ENCODE results near the gene CNGA3.

Gene CNGA3

DNA sequence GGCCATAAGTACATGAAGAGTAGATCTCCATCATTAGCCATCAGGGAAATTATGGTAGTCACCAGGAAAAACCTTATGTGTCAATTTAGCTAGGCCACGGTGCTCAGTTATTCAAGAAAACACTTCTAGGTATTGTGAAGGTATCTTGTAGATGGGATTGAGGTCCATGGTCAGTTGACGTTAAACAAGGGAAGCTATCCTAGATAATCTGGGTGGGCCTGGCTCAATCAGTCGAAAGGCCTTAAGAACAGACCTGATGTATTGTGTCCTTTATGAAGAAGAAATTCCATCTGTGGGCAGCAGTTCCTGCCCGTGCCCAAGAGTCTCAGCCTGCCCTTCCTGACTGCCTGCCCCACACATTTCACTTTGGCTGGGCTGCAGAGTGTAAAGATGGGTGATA is 16.7 kb upstream of the CNGA3 start:
- Histone ChIP-seq H4K20me1 (ENCODE audit: insufficient read depth, low read length, poor library complexity, severe bottlenecking) (no peaks in the 10 kb centered on the region), H3F3A (ENCODE audit: low read depth) (no peaks in the 10 kb centered on the region), H2AFZ (ENCODE audit: low read length) (no peak overlapping the region), H3K9me2 (replicated peaks; ENCODE audit: low read depth, low read length) (no peaks in the 10 kb centered on the region), H3K36me3 (ENCODE audit: insufficient read depth, low read length) (no peaks in the 10 kb centered on the region), H3K79me2 (ENCODE audit: insufficient read depth, low read length) (no peaks in the 10 kb centered on the region), H3K4me2 (ENCODE audit: low read depth, low read length, poor library complexity, severe bottlenecking) (no peak overlapping the region), H3K9me3 (ENCODE audit: insufficient read depth, low read depth, low read length) (no peaks in the 10 kb centered on the region), H3K4me3 (ENCODE audit: low read length, poor library complexity, severe bottlenecking) (no peak overlapping the region), H3K4me1 (ENCODE audit: insufficient read depth, low read length, poor library complexity, severe bottlenecking) (no peaks in the 10 kb centered on the region), H3K27me3 (ENCODE audit: insufficient read depth, low read length, poor library complexity, severe bottlenecking) (no peaks in the 10 kb centered on the region), H3K9ac (ENCODE audit: low read depth, low read length, poor library complexity, severe bottlenecking) (no peak overlapping the region)
- no peak for TF ChIP-seq EZH2phosphoT487 (IDR thresholded peaks at IDR 0.05; ENCODE audit: borderline replicate concordance)
- TF ChIP-seq, protein P1, sequence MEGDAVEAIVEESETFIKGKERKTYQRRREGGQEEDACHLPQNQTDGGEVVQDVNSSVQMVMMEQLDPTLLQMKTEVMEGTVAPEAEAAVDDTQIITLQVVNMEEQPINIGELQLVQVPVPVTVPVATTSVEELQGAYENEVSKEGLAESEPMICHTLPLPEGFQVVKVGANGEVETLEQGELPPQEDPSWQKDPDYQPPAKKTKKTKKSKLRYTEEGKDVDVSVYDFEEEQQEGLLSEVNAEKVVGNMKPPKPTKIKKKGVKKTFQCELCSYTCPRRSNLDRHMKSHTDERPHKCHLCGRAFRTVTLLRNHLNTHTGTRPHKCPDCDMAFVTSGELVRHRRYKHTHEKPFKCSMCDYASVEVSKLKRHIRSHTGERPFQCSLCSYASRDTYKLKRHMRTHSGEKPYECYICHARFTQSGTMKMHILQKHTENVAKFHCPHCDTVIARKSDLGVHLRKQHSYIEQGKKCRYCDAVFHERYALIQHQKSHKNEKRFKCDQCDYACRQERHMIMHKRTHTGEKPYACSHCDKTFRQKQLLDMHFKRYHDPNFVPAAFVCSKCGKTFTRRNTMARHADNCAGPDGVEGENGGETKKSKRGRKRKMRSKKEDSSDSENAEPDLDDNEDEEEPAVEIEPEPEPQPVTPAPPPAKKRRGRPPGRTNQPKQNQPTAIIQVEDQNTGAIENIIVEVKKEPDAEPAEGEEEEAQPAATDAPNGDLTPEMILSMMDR (conservative IDR thresholded peaks at IDR 0.05; ENCODE audit: low read length) = no peak

DNA sequence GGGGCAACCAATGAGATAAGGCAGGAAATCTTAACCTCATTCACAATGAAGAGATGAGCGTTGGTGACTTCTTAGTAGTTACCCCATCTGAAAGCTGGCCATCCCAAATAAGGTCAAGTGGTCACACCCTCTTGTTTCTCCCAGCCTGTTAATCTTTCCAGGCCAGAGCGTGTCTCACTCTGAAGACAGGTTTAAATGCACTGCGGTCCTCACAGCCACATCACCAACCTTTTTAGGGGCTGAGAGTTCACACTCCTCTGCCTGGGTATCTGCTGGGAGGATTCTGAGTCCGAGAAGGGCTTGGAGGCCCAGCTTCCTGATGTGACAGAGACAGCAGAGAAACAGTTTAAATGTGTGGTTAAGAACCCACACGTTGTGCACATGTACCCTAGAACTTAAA is 13.3 kb upstream of the CNGA3 start:
- no peaks in the 10 kb centered on the region for H3K36me3 ChIP-seq (ENCODE audit: insufficient read depth, low read length)
- no peak overlapping the region for H3K9ac ChIP-seq (ENCODE audit: low read depth, low read length, poor library complexity, severe bottlenecking)
- H3K4me1 ChIP-seq (ENCODE audit: insufficient read depth, low read length, poor library complexity, severe bottlenecking) = no peaks in the 10 kb centered on the region
- H3K9me2 ChIP-seq (replicated peaks; ENCODE audit: low read depth, low read length) = no peaks in the 10 kb centered on the region
- no peak overlapping the region for H3K4me3 ChIP-seq (ENCODE audit: low read length, poor library complexity, severe bottlenecking)
- no peak overlapping the region for H3K4me2 ChIP-seq (ENCODE audit: low read depth, low read length, poor library complexity, severe bottlenecking)
- H2AFZ ChIP-seq (ENCODE audit: low read length) = no peak overlapping the region
- TF ChIP-seq, protein P1 (conservative IDR thresholded peaks at IDR 0.05; ENCODE audit: low read length) = no peak
- no peak for TF ChIP-seq EZH2phosphoT487 (IDR thresholded peaks at IDR 0.05; ENCODE audit: borderline replicate concordance)
- no peaks in the 10 kb centered on the region for H3F3A ChIP-seq (ENCODE audit: low read depth)
- H3K79me2 ChIP-seq (ENCODE audit: insufficient read depth, low read length) = no peaks in the 10 kb centered on the region
- H3K9me3 ChIP-seq (ENCODE audit: insufficient read depth, low read depth, low read length) = no peaks in the 10 kb centered on the region
- H4K20me1 ChIP-seq (ENCODE audit: insufficient read depth, low read length, poor library complexity, severe bottlenecking) = no peaks in the 10 kb centered on the region
- H3K27me3 ChIP-seq (ENCODE audit: insufficient read depth, low read length, poor library complexity, severe bottlenecking) = no peaks in the 10 kb centered on the region

DNA sequence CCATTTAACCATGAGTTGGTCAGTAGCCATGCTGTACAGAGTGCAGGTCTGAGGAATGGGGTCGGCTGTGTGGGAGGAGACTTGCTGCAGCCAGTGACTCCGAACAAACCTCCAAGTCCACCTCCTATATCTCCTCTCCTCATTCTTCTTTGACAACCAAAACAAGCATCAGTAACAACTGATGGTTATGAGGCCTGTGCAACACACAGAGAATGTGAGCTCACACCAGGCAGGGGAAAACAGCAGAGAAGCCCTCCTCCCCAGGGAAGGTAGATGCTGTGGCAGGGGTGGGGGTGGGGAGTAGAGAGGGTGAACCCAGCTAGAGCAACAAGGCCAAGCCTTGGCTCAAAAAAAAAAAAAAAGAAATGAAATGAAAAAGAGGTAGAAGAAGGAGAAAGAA is 12.3 kb upstream of the CNGA3 start:
- Histone ChIP-seq H3K36me3 (ENCODE audit: insufficient read depth, low read length) (no peaks in the 10 kb centered on the region), H3K9me3 (ENCODE audit: insufficient read depth, low read depth, low read length) (no peaks in the 10 kb centered on the region), H3K9me2 (replicated peaks; ENCODE audit: low read depth, low read length) (no peaks in the 10 kb centered on the region), H2AFZ (ENCODE audit: low read length) (no peak overlapping the region), H3K27me3 (ENCODE audit: insufficient read depth, low read length, poor library complexity, severe bottlenecking) (no peaks in the 10 kb centered on the region), H4K20me1 (ENCODE audit: insufficient read depth, low read length, poor library complexity, severe bottlenecking) (no peaks in the 10 kb centered on the region), H3K4me2 (ENCODE audit: low read depth, low read length, poor library complexity, severe bottlenecking) (no peak overlapping the region), H3K79me2 (ENCODE audit: insufficient read depth, low read length) (no peaks in the 10 kb centered on the region), H3K4me1 (ENCODE audit: insufficient read depth, low read length, poor library complexity, severe bottlenecking) (no peaks in the 10 kb centered on the region), H3K9ac (ENCODE audit: low read depth, low read length, poor library complexity, severe bottlenecking) (no peak overlapping the region), H3K4me3 (ENCODE audit: low read length, poor library complexity, severe bottlenecking) (no peak overlapping the region), H3F3A (ENCODE audit: low read depth) (no peaks in the 10 kb centered on the region)
- TF ChIP-seq, protein P1 (conservative IDR thresholded peaks at IDR 0.05; ENCODE audit: low read length) = no peak
- no peak for TF ChIP-seq EZH2phosphoT487 (IDR thresholded peaks at IDR 0.05; ENCODE audit: borderline replicate concordance)
